Suprapubic skin (tissue), 4 donors: Measurements from ENCODE around the gene ADH4.

Source experiments
- CTCF ChIP-seq, 2 donors: fragments of 200-600 bp in 1 of 2; fragments of 450-650 bp in 1 of 2; sonication (generic) in 1 of 2; IDR thresholded peaks; one replicate each; pipeline ENCODE4 v1.5.1; 2016 to 2019; ENCODE audit warnings: antibody characterized with exemption in 2 of 2, mild to moderate bottlenecking in 1 of 2, moderate library complexity in 1 of 2
- POLR2A ChIP-seq, 2 donors: fragments of 450-650 bp; IDR thresholded peaks; one replicate each; pipeline ENCODE4 v1.6.1; 2017; ENCODE audit warnings: antibody characterized with exemption in 2 of 2, mild to moderate bottlenecking in 2 of 2, moderate library complexity in 2 of 2
- POLR2AphosphoS5 ChIP-seq, 3 donors: sonication (generic); formaldehyde crosslinking; IDR thresholded peaks; one replicate each; pipeline ENCODE4 v1.6.1; 2017; ENCODE audit warnings: antibody characterized with exemption in 3 of 3

GRCh38 chr4:99121008-99121407 is 23.1 kb downstream of the ADH4 start:
- TF ChIP-seq CTCF (IDR thresholded peaks at IDR 0.05) (no peak), POLR2A (IDR thresholded peaks at IDR 0.05) (no peak), POLR2AphosphoS5 (IDR thresholded peaks at IDR 0.05) (no peak)
